Left hindlimb (tissue), 1 donor: ENCODE measurements around the gene KANK2.

Experiments
- DNase-seq: peaks from one replicate; pipeline ENCODE4 v3.0.0-alpha.2; 2018

KANK2 gene

GRCh38 chr19:11225172-11225571, 27.8 kb upstream of the KANK2 start:
- DNase-seq, result no peak

GRCh38 chr19:11224429-11224828, 27.1 kb upstream of the KANK2 start:
- DNase-seq, result no peak

DNA sequence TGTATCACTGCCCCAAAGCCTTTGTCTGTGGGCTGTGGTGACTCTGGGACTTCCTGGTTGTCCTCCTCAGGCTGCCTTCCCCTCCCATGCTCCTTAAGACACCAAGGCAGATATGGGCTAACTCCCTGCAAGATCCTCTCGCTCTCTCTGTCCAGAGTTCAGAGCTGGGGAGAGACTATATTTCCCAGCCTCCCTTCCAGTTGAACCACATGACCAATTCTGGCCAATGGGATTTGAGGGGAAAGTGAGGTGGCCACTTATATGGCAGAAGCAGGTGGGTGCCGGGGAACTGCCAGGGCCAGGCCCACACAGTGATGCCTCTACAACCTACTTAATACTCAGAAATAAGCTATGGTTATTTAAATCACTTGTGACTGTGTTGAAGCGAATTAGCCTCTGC, 25.9 kb upstream of the KANK2 start:
- no peak for DNase-seq

- DNase-seq, result no peak
These were observed 23.8 kb upstream of the KANK2 start for GRCh38 chr19:11221082-11221598.

- DNase-seq, result no peak
These were observed 17.0 kb upstream of the KANK2 start for GRCh38 chr19:11214387-11214786.

- no peak for DNase-seq
These were observed 13.2 kb upstream of the KANK2 start for GRCh38 chr19:11210656-11210928.

GRCh38 chr19:11209839-11210655, 12.7 kb upstream of the KANK2 start:
- DNase-seq, result no peak

DNA sequence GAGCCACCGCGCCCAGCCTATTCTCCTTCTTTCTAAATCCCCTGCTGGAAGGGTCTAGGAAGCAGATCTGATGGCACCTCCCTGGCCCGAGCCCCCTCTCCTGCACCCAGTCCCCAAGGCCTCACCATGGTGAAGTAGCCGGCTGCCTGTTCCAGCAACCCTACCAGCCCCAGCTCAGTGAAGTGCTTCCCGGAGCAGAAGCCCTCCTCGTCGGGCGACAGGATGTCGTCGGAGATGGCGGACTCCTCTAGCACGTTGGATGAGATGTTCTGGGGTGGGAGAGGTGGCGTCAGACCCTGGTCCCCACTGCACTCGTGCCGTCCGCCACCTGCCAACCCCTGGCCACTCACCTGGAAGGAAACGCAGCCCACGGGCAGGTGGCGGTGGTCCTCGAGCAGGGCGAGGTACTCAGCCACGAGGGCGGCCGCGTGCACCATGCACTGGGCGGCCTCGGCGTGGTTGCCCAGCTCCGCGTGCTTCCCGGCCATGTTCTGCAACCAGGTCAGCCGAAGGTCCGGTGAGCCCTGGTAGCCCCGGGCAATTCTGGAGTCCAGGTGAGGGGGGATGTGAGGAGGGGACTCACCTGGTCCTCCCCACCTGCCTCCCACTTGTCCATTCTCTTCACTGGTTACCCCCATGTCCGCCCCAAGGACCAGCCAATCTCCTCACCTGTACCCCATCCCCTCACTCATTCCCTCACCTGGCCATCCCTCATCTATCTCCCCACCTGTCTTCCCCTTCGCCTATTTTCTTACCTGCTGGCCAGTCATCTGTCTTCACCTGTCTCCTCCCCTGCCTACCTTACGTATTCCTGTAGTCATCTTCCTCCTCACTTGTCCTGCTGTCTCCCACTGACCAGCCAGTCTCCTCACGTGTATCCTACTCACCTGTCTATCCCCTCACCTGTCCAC, 11.5 kb upstream of the KANK2 start:
- DNase-seq, result no peak

GRCh38 chr19:11205939-11206570, 8.7 kb upstream of the KANK2 start:
- DNase-seq, result no peak

- DNase-seq, result no peak
These were observed 7.6 kb upstream of the KANK2 start for GRCh38 chr19:11204943-11205349.

- no peak for DNase-seq
These were observed 6.8 kb upstream of the KANK2 start for GRCh38 chr19:11204076-11204602.

DNA sequence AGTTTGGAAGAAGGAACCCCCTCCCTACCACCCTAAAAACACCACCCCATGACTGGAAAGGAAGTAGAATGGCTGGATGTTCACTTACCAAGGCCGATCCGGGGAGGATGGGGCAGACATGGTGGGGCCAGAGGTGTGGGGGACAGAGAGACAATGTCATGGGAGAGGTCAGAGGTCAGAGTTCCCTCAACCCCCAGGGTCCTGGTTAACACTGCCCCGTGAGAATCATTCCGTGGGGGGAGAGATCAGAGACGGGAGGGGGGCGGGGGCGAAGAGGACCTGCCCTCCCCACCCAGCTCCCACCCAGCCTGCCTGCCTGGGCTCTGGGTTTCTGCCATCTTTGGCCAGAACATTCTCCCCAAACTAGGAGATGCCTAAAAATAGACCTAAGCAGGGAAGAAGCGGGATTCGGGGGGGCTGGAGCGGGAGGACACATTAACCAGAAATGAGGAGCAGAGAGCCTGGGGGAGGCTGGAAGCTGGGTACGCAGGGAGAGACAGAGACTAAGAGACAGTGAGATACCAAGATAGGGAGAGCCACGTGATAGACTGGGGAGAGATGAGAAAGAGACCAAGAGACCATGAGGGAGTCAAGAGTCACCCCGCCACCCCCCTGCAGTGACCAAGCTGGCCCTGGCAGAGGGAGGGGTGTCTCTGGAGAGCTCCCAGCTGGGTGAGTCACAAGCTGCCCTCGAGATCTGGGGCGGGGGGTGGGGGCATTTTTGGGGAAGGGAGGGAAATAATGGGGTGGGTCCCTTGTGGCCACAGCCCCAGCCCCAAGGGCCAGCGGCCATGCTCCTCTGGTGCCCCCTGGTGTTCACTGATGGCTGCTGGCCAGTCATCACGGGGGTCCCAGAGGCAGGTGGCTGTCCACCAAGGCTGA, 6.1 kb upstream of the KANK2 start:
- DNase-seq, result peak; percentile 72

GRCh38 chr19:11202488-11203193, 5.3 kb upstream of the KANK2 start:
- no peak for DNase-seq

DNA sequence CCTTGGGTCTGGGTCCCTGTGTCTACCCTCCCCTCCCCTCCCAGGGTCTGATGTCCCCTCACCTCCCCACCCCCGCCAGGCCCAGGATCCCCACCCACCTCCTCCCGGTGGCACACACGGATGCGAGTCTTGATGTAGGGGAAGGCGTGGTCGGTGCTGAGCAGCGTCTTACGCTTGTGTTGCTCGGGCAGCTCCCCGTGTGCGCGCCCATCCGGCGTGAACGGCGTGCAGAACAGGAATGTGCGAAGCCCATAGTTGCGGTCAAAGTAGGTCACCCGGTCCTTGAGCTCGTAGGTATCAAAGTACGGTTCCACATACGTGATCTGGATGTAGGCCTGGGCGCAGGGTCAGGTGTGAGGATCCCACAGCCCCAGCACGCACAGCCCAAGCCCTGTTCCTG, 4.4 kb upstream of the KANK2 start:
- DNase-seq, result no peak

DNA sequence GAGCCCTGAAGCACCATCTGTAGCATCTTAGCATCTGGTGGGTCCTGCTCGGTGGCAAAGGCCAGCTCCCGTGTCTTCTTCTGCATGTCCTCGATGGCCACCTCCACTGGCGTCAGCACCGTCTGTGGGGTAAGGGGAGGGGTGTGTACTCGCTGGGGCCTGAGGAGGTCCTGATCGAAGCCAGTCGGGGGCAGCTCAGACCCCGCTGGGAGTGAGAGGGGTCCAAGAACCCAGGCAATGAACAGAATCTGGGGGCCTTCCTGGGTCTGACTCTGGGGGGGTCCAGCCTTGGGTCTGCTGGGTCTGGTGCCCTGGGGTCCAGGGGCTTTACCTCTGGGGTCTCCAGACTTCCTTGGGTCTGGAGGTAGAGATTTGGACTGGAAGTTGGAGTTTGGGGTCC, 3.6 kb upstream of the KANK2 start:
- DNase-seq, result no peak

- DNase-seq, result no peak
These were observed 2.8 kb upstream of the KANK2 start for GRCh38 chr19:11200015-11200574.

GRCh38 chr19:11199517-11199916, 2.2 kb upstream of the KANK2 start:
- DNase-seq, result peak; percentile 23

- peak; percentile 20 for DNase-seq
These were observed 1.6 kb upstream of the KANK2 start for GRCh38 chr19:11198769-11199424.

DNA sequence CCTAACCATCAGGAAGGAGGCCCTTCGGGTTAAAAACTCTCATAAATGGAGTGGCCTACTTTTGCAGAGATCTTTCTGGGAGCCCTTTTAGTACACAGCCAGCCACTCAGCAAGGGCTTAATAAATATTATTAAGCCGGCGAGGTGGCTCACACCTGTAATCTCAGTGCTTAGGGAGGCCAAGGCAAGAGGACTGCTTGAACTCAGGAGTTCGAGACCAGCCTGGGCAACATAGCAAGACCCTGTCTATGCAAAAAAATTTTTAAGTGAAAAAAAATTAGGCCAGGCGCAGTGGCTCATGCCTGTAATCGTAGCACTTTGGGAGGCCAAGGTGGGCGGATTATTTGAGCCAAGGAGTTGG, 810 bp upstream of the KANK2 start:
- DNase-seq, result peak; percentile 26

DNA sequence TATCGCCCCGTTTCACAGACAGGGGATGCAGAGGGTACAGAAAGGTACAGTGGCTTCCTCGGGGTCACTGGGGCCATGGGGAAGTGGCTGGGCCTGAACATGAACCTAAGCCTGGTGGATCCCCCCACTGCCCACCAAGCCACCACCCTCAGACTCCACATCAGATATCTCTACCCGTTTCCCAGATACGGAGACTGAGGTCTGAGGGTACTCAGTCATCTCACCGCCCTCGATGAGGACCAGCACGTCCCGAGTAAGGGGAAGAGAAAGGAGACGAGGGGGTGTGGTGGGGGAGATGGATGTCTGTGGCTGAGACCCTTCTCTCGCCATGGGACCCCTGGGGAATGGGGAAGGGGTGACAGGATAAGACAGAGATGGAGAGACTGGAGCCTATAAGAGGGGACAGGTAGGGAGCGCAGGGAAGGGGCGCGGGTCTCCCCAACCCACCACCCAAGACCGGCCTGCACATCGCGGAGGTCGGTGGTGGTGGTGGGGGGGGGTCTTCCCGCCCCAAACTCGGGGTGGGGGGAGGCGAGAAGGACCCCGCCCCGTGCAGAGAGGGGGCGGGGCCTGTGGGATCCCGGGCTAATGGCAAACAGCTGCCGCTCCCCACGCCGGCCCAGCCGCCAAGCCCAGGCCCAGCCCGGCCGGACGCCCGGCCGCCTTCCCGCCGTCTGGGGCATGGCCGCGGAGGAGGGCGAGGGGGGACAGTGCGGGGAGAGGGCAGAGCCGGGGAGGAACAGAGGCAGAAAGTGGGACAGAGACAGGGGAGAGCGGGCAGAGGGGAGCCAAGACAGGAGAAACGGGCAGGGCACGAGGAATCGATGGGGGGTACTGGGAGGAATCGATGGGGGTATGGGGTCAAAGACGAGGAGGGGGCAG, 698 bp downstream of the KANK2 start:
- peak; percentile 69 for DNase-seq
